ENCODE results near the gene TNFRSF4.
"Not testable (repeated sequence)": the region's sequence is repeated elsewhere in the genome, so short reads cannot be mapped to it uniquely, and the experiment has no call there.

TNFRSF4 gene

GRCh38 chr1:1179983-1180861 lies 33.7 kb downstream of the TNFRSF4 start:
- no peak for DNase-seq

GRCh38 chr1:1179346-1179982 lies 34.5 kb downstream of the TNFRSF4 start:
- DNase-seq: no peak

GRCh38 chr1:1178794-1179331 lies 35.1 kb downstream of the TNFRSF4 start:
- no peak for DNase-seq

- DNase-seq: no peak
Measured at GRCh38 chr1:1177452-1178206, 36.3 kb downstream of the TNFRSF4 start.

- no peak for DNase-seq
Measured at GRCh38 chr1:1176931-1177330, 37.0 kb downstream of the TNFRSF4 start.

- not testable (repeated sequence) for DNase-seq
Measured at GRCh38 chr1:1176063-1176761, 37.7 kb downstream of the TNFRSF4 start.

- DNase-seq: no peak
Measured at GRCh38 chr1:1175221-1176062, 38.5 kb downstream of the TNFRSF4 start.

- DNase-seq: peak; percentile 78
Measured at GRCh38 chr1:1173793-1174415, 40.0 kb downstream of the TNFRSF4 start, which contains the start of gene TTLL10. Gene TTLL10 (plus strand): TSS chr1:1173880. CDS start chr1:1179216, 5,336 bp downstream.

GRCh38 chr1:1173061-1173792 lies 40.7 kb downstream of the TNFRSF4 start:
- no peak for DNase-seq

GRCh38 chr1:1171546-1172340 lies 42.2 kb downstream of the TNFRSF4 start:
- peak; percentile 45 for DNase-seq

GRCh38 chr1:1171161-1171545 lies 42.8 kb downstream of the TNFRSF4 start:
- DNase-seq: no peak

- DNase-seq: no peak
Measured at GRCh38 chr1:1170215-1171091, 43.5 kb downstream of the TNFRSF4 start.

GRCh38 chr1:1169429-1170214 lies 44.3 kb downstream of the TNFRSF4 start:
- no peak for DNase-seq

GRCh38 chr1:1168451-1169411 lies 45.2 kb downstream of the TNFRSF4 start:
- DNase-seq: no peak

- DNase-seq: no peak
Measured at GRCh38 chr1:1167841-1168450, 46.0 kb downstream of the TNFRSF4 start.

GRCh38 chr1:1167398-1167821 lies 46.5 kb downstream of the TNFRSF4 start:
- no peak for DNase-seq
